Measurements from ENCODE around the gene SELENBP1. TPM values are rescaled to one million over a fixed set of nuclear protein-coding genes. Genes with fewer than 3 reads are reported as not detected.

The SELENBP1 gene
- total and polyA plus RNA-seq, 10 donors = 17.3 to 114 (median 81.2) TPM

DNA sequence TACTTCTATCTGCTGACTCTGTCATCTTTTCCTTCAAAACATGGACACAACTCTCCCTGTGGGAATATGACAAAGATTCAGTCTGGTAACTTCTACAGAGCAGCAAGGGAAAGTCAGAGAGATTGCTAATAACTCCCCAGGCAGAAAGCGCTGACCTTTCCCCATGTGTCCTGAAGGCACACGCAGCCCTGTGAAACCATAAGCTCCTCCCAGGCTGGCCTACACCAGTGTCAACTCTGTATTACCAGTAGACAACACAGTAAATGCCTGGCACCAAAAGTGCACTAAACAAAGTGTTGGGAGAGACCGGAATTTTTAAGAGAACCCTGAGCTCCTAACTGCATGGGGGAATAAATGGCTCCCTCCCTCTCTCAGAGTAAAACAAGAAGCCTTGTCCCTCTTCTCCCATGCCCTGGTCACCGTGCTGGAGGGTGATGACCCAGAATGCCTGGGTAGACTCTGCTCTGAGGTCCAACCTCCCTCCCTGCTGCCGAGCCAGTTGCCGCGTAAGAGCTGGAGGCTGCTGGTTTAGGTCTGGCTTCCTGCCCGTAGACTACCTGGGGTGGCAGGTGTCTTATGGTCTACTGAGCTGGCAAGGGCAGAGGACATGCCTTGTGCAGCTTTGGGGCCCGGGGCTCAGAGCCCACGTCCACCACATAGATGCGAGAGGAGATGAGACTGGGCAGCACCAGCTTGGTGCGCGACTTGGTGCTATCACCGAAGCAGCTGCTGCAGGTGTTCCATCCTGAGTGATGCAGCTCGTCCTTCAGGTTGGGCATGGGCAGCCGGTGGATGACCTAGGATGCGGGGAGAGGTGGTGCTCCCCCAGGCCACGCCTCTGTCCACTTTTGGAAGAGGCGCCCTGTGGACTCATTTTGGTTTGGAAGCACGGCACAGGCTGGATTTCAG is 3.9 kb downstream of the SELENBP1 start:
- no peak for TF ChIP-seq POLR2AphosphoS5 (IDR thresholded peaks at IDR 0.05)
- no peak for TF ChIP-seq POLR2A (IDR thresholded peaks at IDR 0.05)
- TF ChIP-seq CTCF (IDR thresholded peaks at IDR 0.05 in 8 of 11, conservative IDR thresholded peaks at IDR 0.05 in 3 of 11) = no peak
- no peaks in the 10 kb centered on the region for H3K27me3 ChIP-seq (replicated peaks in 1 of 7)
- H3K27ac ChIP-seq = peak overlapping the region; percentile 55 to 89 (median 81)
- peaks cover 0 to 44% (median 3%) of the 10 kb centered on the region in 6 donors for H3K36me3 ChIP-seq
- H3K9me3 ChIP-seq = no peaks in the 10 kb centered on the region
- peaks cover 18 to 66% (median 47%) of the 10 kb centered on the region in 6 donors for H3K4me1 ChIP-seq
- intact Hi-C loops (cut with DNase I; ENCODE audit: low total_unique reads) = no loop called here
- WGBS, 5 donors = 79 to 95% (median 89%) methylated on average over 16 to 20 of the region's 20 CpGs
- peak; percentile 58 for DNase-seq
- H3K4me3 ChIP-seq = no peak overlapping the region

GRCh38 chr1:151367658-151368392 is 4.7 kb downstream of the SELENBP1 start:
- Histone ChIP-seq H3K27ac (peak overlapping the region; percentile 20 to 89 (median 81)), H3K4me1 (peaks cover 18 to 64% (median 45%) of the 10 kb centered on the region in 6 donors), H3K36me3 (peaks cover 0 to 50% (median 3%) of the 10 kb centered on the region in 6 donors), H3K27me3 (replicated peaks in 1 of 7) (no peaks in the 10 kb centered on the region), H3K9me3 (peaks cover 0 to 4% (median 3%) of the 10 kb centered on the region in 8 donors), H3K4me3 (no peak overlapping the region)
- WGBS, 5 donors = 52 to 71% (median 63%) methylated on average over 8 of the region's 8 CpGs
- TF ChIP-seq CTCF (IDR thresholded peaks at IDR 0.05 in 8 of 11, conservative IDR thresholded peaks at IDR 0.05 in 3 of 11) (no peak), POLR2AphosphoS5 (IDR thresholded peaks at IDR 0.05) (peak in 2 of 3 donors; percentile 83)
- peak; percentile 84 for DNase-seq
- intact Hi-C loops (cut with DNase I; ENCODE audit: low total_unique reads) = no loop called here

DNA sequence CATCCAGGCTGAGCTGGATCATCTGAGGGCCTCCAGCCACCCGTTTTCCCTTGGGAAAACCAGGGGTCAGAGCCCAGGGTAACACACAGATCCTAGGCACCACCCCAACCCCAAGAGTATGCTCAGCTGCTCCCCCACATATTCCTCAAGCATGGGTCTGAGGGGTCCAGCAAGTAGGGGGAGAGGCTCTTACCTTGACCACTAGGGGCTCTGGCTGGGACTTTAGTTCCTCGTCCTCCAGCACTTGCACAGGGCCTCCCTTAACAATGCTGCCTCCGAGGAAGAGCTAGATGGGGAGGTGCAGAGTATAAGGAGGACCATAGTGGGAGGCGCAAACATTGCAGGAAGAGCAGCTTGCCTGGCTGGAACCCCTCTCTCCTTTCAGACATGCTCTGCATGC is 7.5 kb downstream of the SELENBP1 start:
- DNase-seq = peak; percentile 33
- intact Hi-C loops (cut with DNase I; ENCODE audit: low total_unique reads) = no loop called here
- Histone ChIP-seq H3K27me3 (replicated peaks in 1 of 7) (no peaks in the 10 kb centered on the region), H3K4me1 (peaks cover 9 to 37% (median 24%) of the 10 kb centered on the region in 6 donors), H3K9me3 (peaks cover 0 to 15% (median 11%) of the 10 kb centered on the region in 8 donors), H3K27ac (no peak overlapping the region), H3K36me3 (peaks cover 0 to 56% (median 3%) of the 10 kb centered on the region in 6 donors), H3K4me3 (no peak overlapping the region)
- WGBS, 5 donors = 73 to 100% (median 87%) methylated on average over 2 to 4 of the region's 4 CpGs
- TF ChIP-seq POLR2AphosphoS5 (IDR thresholded peaks at IDR 0.05) = no peak
- TF ChIP-seq POLR2A (IDR thresholded peaks at IDR 0.05) = no peak
- no peak for TF ChIP-seq CTCF (IDR thresholded peaks at IDR 0.05 in 8 of 11, conservative IDR thresholded peaks at IDR 0.05 in 3 of 11)

Measured in spleen (tissue), 11 donors.